ENCODE measurements around the gene MASTL. TPM values are rescaled to one million over a fixed set of nuclear protein-coding genes. Genes with fewer than 3 reads are reported as not detected.
"Not testable (repeated sequence)": the region's sequence is repeated elsewhere in the genome, so short reads cannot be mapped to it uniquely, and the experiment has no call there.

The MASTL gene
- total RNA-seq, result 1.6 TPM
- long read RNA-seq, partial matches to known transcripts, result 0 of 2 reads
- long read RNA-seq, other reads (novel, unspliced or antisense), result 1 of 2 reads

GRCh38 chr10:27155066-27155754, at the start of gene MASTL:
TSS of gene MASTL (plus strand) at chr10:27155352. CDS start at chr10:27155427, 75 bp downstream.
- DNase-seq, result peak; percentile 96
- peak; percentile 97 for ATAC-seq (ENCODE audit: poor library complexity)
- intact Hi-C loops (cut with DNase I), result no loop called here

DNA sequence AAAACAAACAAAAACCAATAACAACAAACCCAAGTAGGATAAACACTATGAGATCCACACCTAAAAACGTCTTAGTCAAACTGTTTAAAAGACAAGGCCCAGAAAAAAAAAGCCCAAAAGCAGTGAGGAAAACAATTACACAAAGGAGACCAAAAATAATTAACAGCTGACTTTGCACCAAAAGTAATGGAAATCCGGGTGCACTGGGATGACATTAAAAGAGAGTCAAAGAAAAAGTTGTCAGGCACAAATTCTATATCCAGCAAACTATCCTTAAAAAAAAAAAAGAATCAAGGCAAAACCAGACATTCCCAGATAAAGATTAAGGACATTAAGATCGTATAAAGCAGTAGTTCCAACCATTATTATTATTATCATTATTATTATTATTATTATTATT, 47.0 kb upstream of the MASTL start:
- intact Hi-C loops (cut with DNase I), result no loop called here
- DNase-seq, result no peak
- no peak for ATAC-seq (ENCODE audit: poor library complexity)

GRCh38 chr10:27134371-27134770, 20.8 kb upstream of the MASTL start:
- ATAC-seq (ENCODE audit: poor library complexity) (no peak), DNase-seq (no peak)
- intact Hi-C loops (cut with DNase I), result loop anchor here (10.0 kb wide), 1 partner anchor 90 kb away; no protein-coding TSS in a partner anchor

DNA sequence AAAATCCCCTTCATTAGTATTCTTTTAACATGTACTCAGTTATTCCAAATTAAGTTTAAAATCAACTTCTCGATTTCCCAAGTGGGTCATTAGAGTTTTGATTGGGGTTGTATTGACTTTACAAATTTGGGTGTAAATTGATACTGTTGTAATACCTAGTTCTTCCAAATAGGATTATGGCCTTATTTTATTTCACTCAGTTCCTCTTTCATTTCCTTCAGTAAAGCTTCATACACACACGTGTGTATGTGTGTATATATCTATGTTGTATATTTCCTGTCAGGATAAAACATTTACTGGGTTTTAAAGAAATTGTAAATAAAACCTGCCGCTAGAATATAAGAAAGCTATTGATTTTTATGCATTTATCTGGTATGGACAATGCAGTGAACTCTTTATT, 16.9 kb upstream of the MASTL start:
- no peak for ATAC-seq (ENCODE audit: poor library complexity)
- no peak for DNase-seq
- intact Hi-C loops (cut with DNase I), result loop anchor here (10.0 kb wide), 1 partner anchor 93 kb away; no protein-coding TSS in a partner anchor

- intact Hi-C loops (cut with DNase I), result no loop called here
- no peak for ATAC-seq (ENCODE audit: poor library complexity)
Observed at GRCh38 chr10:27143686-27144085, 11.5 kb upstream of the MASTL start.

GRCh38 chr10:27145937-27146336, 9.2 kb upstream of the MASTL start:
- intact Hi-C loops (cut with DNase I), result no loop called here
- DNase-seq (no peak), ATAC-seq (ENCODE audit: poor library complexity) (no peak)

More at GRCh38 chr10:27143686-27144085, 11.5 kb upstream of the MASTL start:
- DNase-seq, result no peak

- peak; percentile 86 for ATAC-seq (ENCODE audit: poor library complexity)
- intact Hi-C loops (cut with DNase I), result no loop called here
- no peak for DNase-seq
Observed at GRCh38 chr10:27147701-27148100, 7.5 kb upstream of the MASTL start.

DNA sequence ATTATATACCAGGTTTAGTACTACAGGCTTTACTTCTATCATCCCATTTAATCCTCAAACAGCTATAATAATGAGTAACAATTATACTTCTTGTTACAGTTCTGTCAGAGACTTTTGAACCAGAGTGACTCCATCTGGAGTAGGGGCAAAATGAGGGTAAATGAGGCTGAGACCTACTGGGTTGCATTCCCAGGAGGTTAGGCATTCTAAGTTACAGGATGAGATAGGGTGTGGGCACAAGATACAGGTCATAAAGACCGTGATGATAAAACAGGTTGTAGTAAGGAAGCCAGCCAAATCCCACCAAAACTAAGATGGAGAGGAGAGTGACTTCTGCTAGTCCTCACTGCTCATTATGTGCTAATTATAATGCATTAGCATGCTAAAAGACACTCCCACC, 4.9 kb upstream of the MASTL start:
- ATAC-seq (ENCODE audit: poor library complexity) (no peak), DNase-seq (no peak)
- intact Hi-C loops (cut with DNase I), result no loop called here

- ATAC-seq (ENCODE audit: poor library complexity) (no peak), DNase-seq (no peak)
- intact Hi-C loops (cut with DNase I), result no loop called here
Observed at GRCh38 chr10:27152687-27153086, 2.5 kb upstream of the MASTL start.

DNA sequence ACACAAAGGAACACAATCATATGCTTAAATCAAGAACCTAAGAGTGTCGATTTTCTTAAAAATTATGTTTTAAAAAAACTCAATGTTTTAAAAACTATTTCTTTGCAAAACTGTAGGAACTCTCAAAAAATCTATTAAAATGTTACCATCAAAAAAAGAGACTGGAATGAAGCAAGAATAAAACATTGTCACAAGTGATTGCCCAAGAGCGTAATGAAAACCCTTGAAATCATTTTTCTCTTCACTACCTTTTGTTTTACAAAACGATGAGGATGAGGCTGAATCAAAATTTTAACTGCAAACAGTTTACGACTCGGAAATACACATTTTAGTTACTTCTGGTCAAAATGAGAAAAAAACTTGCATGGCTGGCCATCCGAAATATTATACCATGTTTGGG, 1.8 kb upstream of the MASTL start:
- ATAC-seq (ENCODE audit: poor library complexity), result no peak
- DNase-seq, result no peak
- intact Hi-C loops (cut with DNase I), result no loop called here

- ATAC-seq (ENCODE audit: poor library complexity) (peak; percentile 1), DNase-seq (no peak)
- intact Hi-C loops (cut with DNase I), result no loop called here
Observed at GRCh38 chr10:27153845-27154193, 1.3 kb upstream of the MASTL start.

- ATAC-seq (ENCODE audit: poor library complexity); intact Hi-C loops (cut with DNase I); DNase-seq: not testable (repeated sequence)
Observed at GRCh38 chr10:27156566-27156965, 1.4 kb downstream of the MASTL start.

DNA sequence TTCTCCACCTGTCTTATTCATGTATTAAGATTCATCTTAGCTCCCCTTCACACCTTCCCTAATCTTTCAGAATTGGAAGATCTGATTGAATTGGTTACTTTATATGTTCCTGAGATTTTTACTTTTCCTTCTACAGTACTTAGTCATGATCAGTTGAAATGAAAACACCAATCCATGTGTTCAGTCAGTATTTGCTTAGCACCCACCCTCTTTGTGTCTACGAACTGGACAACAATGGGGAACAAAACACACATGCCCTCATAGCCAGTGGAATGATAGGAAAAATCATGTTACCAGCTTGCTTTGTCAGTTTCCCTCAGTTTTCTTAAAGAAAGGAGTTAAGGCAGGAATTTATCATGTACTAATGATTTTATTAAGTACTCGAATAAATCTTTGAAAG, 2.0 kb downstream of the MASTL start:
- ATAC-seq (ENCODE audit: poor library complexity) (no peak), DNase-seq (no peak)
- intact Hi-C loops (cut with DNase I), result no loop called here

DNA sequence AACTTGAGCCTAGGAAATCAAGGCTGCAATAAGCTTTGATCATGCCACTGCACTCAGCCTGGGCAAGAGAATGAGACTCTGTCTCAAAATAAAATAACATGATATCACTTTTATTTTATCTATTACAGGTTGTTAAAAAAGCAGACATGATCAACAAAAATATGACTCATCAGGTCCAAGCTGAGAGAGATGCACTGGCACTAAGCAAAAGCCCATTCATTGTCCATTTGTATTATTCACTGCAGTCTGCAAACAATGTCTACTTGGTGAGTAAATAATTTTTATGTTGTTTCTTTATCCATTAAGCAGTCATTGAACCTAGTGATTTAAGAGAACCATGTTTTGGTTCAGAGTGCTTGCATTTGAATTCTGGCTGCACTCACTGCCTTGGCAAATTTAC, 3.3 kb downstream of the MASTL start:
- no peak for ATAC-seq (ENCODE audit: poor library complexity)
- intact Hi-C loops (cut with DNase I), result no loop called here
- DNase-seq, result no peak

DNA sequence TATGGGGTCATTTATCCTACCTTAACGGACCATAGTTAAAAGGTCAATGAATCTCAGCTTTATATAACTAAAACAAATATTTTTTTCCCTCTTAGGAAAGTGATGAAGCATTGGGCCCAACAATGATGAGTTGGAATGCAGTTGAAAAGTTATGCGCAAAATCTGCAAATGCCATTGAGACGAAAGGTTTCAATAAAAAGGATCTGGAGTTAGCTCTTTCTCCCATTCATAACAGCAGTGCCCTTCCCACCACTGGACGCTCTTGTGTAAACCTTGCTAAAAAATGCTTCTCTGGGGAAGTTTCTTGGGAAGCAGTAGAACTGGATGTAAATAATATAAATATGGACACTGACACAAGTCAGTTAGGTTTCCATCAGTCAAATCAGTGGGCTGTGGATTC, 14.7 kb downstream of the MASTL start:
- no peak for DNase-seq
- no peak for ATAC-seq (ENCODE audit: poor library complexity)
- intact Hi-C loops (cut with DNase I), result no loop called here

DNA sequence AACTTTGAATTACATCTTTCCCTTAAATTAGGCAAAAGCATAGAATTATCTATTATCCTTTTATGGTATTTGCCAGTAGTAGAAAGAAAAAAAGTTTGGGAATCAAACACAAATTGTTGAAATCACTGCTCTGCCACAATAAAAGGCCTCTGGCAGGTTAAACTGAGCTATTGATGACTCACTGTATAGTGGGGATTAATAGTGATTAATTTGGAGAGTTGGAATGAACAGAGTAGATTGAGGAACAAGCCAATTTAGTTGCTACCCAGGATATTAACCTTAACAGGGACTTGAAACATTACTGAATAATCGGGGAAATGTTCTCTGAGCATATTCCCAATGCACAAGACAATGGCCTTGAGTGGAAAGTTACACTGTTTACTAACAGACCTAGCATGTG, 33.1 kb downstream of the MASTL start:
- intact Hi-C loops (cut with DNase I), result no loop called here
- no peak for DNase-seq
- ATAC-seq (ENCODE audit: poor library complexity), result no peak

DNA sequence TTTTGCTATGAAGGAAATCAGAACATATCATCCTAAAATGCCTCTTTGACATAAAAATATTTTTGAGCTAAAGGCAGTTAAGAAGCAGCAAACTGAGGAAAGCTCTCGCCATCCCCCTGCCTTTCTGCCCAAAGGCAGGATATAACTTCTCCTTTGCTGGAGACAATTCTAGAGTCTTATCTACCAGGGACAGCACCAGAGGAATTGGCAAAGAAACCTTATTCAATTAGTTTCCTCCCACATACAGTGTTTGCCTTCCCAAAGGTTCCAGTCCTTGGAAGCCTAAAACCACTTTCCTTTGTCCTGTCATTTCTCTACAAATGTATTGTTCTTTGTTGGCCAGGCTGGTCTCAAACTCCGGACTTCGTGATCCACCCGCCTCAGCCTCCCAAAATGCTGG, 33.7 kb downstream of the MASTL start:
- ATAC-seq (ENCODE audit: poor library complexity), result no peak
- no peak for DNase-seq
- intact Hi-C loops (cut with DNase I), result no loop called here

GRCh38 chr10:27190508-27190907, 35.4 kb downstream of the MASTL start:
- ATAC-seq (ENCODE audit: poor library complexity), result no peak
- DNase-seq, result no peak
- intact Hi-C loops (cut with DNase I), result no loop called here

DNA sequence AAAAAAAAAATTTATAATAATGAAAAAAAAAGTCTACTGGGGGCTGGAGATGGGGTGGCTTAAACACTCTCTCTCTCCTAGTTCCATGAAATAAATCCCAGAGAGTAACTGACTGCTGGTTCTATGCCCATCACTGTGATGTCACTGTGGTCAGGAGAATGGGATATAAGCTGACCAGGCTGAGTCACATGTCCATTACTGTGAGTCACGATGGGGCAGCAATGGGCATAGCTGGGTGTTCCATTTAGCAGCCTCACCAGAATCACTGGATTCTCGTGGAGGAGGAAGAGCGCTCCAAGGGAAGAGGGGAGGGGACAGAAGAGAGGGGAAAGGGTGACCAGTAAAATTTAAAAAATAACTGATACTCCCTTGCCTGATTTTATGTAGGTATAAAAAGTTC, 37.1 kb downstream of the MASTL start:
- intact Hi-C loops (cut with DNase I), result no loop called here
- no peak for ATAC-seq (ENCODE audit: poor library complexity)
- DNase-seq, result no peak

GRCh38 chr10:27197980-27198620, 42.9 kb downstream of the MASTL start:
- peak; percentile 51 for DNase-seq
- intact Hi-C loops (cut with DNase I), result no loop called here
- ATAC-seq (ENCODE audit: poor library complexity), result peak; percentile 88

Measured in Right ventricle myocardium superior (tissue), 1 donor.